H1 (cell line): Measurements from ENCODE around the gene BLOC1S3.

Experiments used
- EP300 ChIP-seq, 2 experiments: IDR thresholded peaks; 1 replicate in 1 of 2; 2 replicates in 1 of 2; pipeline ENCODE4 v1.6.1; 2011 to 2012; ENCODE audit warnings: low read depth in 2 of 2, low read length in 2 of 2, mild to moderate bottlenecking in 2 of 2, borderline replicate concordance in 1 of 2, inconsistent platforms in 1 of 2, moderate library complexity in 1 of 2
- EZH2 ChIP-seq: fragments of 200-600 bp; sonication (generic); IDR thresholded peaks from 2 replicates; pipeline ENCODE4 v1.7.1; 2012; ENCODE audit warnings: low read depth, mild to moderate bottlenecking, moderate library complexity, low read length, inconsistent platforms; ENCODE audit not compliant: severe bottlenecking
- GABPA ChIP-seq: IDR thresholded peaks from 2 replicates; pipeline ENCODE4 v1.6.1; 2011; ENCODE audit warnings: mild to moderate bottlenecking, low read length, moderate library complexity, borderline replicate concordance; ENCODE audit not compliant: insufficient read depth
- MAX ChIP-seq: IDR thresholded peaks from 2 replicates; pipeline ENCODE4 v1.6.1; 2012; ENCODE audit warnings: inconsistent platforms
- RAD21 ChIP-seq, 2 experiments: IDR thresholded peaks in 1 of 2; conservative IDR thresholded peaks in 1 of 2; 2 replicates each; pipeline ENCODE4 v1.6.1; 2011; ENCODE audit warnings: low read depth in 2 of 2, low read length in 2 of 2, improper control_type of control experiment in 1 of 2, inconsistent platforms in 1 of 2, mild to moderate bottlenecking in 1 of 2, moderate library complexity in 1 of 2
- SP2 ChIP-seq: IDR thresholded peaks from 2 replicates; pipeline ENCODE4 v1.6.1; 2012; ENCODE audit warnings: mild to moderate bottlenecking, low read length, inconsistent platforms
- USF2 ChIP-seq: IDR thresholded peaks from 2 replicates; pipeline ENCODE4 v1.6.1; 2011; ENCODE audit warnings: low read length, improper control_type of control experiment
- TF ChIP-seq, protein P1 (sequence below), 3 experiments: IDR thresholded peaks; 1 replicate in 2 of 3; 2 replicates in 1 of 3; pipeline versions ENCODE4 v1.5.1 to v1.6.1; 2011; ENCODE audit warnings: low read length in 3 of 3, mild to moderate bottlenecking in 3 of 3, inconsistent platforms in 2 of 3, low read depth in 1 of 3, moderate library complexity in 1 of 3; ENCODE audit not compliant: insufficient read depth in 1 of 3; ENCODE audit errors: control extremely low read depth in 1 of 3

DNA sequence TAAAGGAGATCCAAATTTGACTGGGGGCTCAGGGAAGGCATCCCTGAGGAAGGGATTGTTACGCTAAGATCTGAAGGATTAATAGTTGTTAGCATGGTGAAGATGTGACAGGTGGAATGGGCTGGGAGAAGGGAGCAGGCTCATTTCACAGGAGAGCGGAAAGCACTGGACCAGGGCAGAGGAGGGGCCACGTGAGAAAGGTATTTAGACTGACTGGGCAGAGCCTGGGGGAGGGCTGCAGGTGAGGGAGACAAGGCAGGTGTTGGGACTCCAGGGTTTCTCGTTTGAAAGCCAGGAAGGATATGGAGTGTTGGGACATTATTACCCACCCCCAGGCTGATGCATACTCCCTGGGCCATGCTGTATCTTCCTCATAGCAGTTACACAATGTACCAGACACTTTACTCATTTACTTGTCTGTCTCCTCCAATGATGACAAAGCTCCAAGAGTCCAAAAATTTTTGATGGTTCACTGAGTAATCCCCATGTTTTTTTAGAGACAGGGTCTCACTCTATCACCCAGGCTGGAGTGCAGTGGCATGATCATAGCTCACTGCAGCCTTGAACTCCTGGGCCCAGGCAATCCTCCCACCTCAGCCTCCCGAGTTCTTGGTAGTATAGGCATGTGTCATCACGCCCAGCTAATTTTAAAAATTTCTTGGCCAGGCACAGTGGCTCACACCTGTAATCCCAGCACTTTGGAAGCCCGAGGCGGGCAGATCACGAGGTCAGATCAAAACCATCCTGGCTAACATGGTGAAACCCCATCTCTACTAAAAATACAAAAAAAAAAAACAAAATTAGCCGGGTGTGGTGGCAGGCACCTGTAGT is 2.9 kb upstream of the BLOC1S3 start:
- TF ChIP-seq EP300 (IDR thresholded peaks at IDR 0.05; ENCODE audit: borderline replicate concordance in 1 of 2, low read depth in 2 of 2, low read length in 2 of 2), result no peak
- no peak for TF ChIP-seq USF2
- no peak for TF ChIP-seq MAX
- TF ChIP-seq SP2, result no peak
- TF ChIP-seq, protein P1, sequence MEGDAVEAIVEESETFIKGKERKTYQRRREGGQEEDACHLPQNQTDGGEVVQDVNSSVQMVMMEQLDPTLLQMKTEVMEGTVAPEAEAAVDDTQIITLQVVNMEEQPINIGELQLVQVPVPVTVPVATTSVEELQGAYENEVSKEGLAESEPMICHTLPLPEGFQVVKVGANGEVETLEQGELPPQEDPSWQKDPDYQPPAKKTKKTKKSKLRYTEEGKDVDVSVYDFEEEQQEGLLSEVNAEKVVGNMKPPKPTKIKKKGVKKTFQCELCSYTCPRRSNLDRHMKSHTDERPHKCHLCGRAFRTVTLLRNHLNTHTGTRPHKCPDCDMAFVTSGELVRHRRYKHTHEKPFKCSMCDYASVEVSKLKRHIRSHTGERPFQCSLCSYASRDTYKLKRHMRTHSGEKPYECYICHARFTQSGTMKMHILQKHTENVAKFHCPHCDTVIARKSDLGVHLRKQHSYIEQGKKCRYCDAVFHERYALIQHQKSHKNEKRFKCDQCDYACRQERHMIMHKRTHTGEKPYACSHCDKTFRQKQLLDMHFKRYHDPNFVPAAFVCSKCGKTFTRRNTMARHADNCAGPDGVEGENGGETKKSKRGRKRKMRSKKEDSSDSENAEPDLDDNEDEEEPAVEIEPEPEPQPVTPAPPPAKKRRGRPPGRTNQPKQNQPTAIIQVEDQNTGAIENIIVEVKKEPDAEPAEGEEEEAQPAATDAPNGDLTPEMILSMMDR (IDR thresholded peaks at IDR 0.05; ENCODE audit: control extremely low read depth in 1 of 3, insufficient read depth in 1 of 3, low read depth in 1 of 3, low read length in 3 of 3), result no peak
- TF ChIP-seq RAD21 (IDR thresholded peaks at IDR 0.05 in 1 of 2, conservative IDR thresholded peaks at IDR 0.05 in 1 of 2; ENCODE audit: low read depth in 2 of 2, low read length in 2 of 2), result no peak
- no peak for TF ChIP-seq EZH2
- no peak for TF ChIP-seq GABPA
